GM18508 (cell line): ENCODE data around the gene HOXC13.

Experiments used
- ATAC-seq: cut with Tn5 transposase; IDR thresholded peaks from one replicate; pipeline ENCODE4 v1.9.1; 2021; ENCODE audit warnings: moderate number of reproducible peaks; ENCODE audit not compliant: insufficient read depth, unreplicated experiment

The HOXC13 gene

DNA sequence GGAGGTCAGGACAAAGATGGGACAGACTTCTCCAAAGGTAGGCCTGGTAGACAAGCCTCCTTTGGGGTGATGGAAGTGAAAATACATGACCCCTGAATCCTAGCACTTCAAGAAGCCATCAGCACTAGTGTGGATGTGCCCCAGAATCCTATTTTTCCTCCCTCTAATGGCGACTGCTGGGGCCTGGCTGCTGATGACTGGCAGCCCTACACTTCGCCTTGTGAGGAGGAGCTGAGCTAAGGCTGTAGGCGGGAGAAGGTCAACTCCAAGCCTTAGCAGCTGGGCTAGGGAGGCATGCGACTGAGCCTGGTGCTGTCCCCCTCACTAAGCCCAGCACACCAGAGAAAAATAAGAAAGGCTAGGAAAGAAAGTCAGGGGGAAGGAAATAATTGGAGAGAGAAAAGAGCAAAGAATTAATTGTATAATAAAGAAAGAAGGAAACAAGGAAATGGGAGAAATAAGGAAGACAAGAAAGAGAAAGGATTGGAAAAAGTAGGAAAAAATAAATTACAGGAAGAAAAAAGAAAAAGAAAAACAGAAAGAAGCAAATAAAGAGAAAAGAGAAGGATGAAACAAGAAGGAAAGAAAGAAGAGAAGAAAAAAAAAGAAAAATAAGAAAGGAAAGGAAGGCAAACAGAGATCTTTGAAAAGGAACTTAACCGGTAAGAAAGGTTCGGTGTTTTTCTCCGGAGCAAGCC is 41.6 kb downstream of the HOXC13 start:
- no peak for ATAC-seq

GRCh38 chr12:53980802-53981496 is 42.3 kb downstream of the HOXC13 start:
- no peak for ATAC-seq

DNA sequence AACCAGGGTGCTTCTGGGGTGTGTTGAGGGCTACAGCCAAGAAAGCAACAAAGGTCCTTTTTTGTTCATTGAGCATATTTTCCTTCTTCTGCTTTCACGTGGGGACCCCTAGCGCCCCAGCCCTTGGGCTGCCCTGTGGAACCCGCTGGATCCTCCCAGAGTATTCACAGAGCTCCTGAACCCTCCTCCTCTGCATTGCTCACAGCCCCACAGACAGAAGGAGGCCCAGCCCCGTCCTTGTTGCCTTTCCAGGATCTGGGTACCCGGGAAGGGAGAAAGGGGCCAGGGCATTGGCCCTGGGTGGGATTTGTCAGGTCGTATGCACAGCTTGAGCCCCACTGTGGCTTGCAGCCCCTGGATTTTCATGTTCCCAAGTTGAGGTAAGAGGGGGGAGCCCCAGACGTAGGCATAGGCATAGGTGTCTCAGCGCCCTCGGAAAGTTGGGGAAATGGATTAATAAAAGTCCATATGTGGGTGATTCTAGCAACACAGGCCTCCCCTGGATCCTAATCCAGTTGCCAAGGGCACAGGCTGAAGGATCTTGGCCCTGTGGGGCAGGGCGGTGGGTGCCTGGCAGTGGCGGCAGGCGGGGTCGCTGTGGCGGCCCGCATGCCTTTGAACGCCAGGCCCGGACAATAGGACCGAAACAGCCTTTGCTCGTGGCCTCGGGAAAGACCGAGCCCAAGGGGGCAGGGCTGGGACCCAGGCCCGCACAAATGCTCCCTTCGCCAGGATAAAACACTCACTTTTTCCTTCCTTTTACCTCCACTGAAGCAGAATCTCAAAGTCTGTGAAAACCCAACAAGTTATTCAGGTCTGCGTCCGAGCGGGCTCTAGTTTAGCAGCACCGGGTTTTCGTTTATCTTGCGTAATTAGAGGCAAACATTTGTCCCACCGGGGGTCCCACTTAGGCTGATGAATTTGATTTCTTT is 43.3 kb downstream of the HOXC13 start:
- ATAC-seq: no peak

GRCh38 chr12:53982648-53983567 is 44.3 kb downstream of the HOXC13 start:
- no peak for ATAC-seq

- no peak for ATAC-seq
These were observed 44.9 kb downstream of the HOXC13 start for GRCh38 chr12:53983568-53983949.

GRCh38 chr12:53983950-53984572 is 45.4 kb downstream of the HOXC13 start:
- no peak for ATAC-seq

- ATAC-seq: no peak
These were observed 46.5 kb downstream of the HOXC13 start, which contains the start of gene HOXC10 for GRCh38 chr12:53984901-53985691. HOXC10 (plus strand) TSS chr12:53985146; CDS start chr12:53985260, 114 bp downstream.

DNA sequence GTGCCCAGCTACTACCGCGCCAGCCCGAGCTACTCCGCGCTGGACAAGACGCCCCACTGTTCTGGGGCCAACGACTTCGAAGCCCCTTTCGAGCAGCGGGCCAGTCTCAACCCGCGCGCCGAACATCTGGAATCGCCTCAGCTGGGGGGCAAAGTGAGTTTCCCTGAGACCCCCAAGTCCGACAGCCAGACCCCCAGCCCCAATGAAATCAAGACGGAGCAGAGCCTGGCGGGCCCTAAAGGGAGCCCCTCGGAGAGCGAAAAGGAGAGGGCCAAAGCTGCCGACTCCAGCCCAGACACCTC is 47.0 kb downstream of the HOXC13 start:
- no peak for ATAC-seq

GRCh38 chr12:53985994-53986685 is 47.5 kb downstream of the HOXC13 start:
- no peak for ATAC-seq

DNA sequence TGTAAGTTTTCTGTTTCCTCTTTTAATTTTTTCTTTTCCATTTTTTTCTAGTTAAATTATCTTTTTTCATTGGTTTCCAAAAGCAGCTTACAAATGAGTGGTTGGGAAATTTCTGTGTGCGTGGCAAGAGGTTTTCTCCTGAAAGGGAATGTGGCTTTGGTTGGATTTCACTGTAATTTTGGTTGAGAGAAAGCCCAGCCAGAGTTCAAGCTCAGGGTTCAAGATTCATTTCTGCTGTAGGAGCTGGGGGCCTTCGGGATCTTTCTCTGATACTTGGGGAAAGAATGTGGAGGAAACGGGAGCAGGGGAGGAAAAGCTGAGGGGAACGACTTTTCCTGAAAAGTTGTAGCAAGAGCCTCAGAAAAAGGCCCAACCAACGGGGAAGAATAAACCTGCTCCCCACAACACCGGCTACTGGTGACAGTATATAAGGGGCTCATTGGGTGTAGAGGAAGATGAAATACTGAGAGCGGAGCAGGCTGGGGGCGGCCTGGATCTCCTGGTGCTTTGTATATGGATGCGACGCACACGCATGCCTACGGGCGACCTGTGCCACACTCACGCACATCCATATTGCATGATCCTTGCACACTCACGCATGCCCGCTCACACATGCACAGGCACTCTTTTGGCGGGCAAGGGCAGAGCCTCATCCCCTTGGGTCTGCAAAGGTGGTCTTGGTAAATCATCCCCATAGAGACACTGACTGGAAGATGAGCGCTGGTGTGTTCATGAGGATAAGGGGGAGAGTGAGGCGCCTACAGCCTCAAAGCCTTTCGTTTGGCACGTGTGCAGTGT is 48.3 kb downstream of the HOXC13 start:
- ATAC-seq: no peak

- no peak for ATAC-seq
These were observed 49.2 kb downstream of the HOXC13 start for GRCh38 chr12:53987787-53988230.

DNA sequence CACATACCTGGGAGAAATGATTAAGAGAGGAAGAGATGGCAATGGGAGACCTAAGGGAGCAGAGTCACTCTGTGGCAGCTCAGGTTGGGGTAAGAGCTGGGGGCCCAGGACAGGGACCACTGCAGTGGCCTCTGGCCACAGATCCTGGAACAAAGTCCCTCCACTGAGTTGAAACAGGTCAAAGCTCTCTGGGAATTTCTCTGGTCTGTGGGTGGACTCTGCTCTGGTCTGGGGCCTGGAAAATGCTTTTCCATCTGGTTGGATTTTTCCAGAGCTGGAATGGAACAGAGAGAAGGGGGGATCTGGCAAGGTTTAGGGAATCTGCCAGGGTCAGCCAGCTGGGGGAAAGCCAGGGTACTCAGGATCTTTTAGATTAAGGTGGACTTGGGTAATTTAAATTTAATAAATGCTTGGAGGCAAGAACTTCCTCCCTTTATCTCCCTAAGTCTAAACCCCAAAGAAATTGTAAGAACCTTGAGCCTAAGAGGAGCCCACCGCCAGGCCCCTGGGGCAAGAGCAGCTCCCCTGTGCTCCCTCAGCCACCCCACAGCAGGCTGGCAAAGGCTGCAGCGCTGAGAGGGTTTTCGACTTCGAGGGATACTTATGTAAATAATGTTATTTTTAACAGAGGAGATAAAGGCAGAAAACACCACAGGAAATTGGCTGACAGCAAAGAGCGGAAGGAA is 50.1 kb downstream of the HOXC13 start:
- no peak for ATAC-seq

GRCh38 chr12:53989227-53990113 is 50.8 kb downstream of the HOXC13 start:
- ATAC-seq: no peak

DNA sequence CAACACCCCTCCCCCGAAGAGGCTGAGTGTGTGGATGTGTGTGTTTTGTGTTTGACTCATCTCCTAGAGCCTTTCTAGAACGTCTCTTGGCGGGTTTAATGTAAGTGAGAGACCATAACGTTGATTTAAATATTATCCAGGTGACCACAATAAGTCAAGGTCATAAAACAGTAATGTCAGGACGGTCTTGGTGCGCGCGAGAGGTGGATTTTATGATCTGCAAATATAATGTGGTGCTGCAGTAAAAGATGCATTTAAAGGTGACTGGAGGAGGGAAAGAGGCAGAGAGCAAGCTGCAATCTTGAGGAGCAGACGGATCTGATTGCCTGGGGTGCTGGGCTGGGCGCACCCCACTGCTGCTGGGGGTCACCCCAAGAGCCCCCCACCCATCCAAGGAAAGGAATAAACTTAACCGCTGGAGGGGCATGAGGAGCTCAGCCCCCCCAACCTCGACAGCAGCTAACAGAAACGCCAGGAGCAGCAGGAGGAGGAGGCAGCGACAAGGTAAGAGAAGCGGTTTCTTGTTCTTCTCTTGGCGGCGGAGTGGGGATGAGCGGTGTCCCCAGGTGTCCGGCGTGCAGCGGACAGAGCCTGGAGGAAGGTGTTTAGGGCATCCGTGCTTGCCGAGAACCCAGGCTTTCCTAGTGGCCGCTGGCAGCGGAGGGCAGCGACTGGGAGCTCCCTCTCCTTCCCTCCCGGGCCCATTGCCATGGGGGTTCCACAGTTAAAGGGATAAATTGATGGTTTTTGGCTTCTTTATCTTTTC is 51.9 kb downstream of the HOXC13 start:
- ATAC-seq: no peak

DNA sequence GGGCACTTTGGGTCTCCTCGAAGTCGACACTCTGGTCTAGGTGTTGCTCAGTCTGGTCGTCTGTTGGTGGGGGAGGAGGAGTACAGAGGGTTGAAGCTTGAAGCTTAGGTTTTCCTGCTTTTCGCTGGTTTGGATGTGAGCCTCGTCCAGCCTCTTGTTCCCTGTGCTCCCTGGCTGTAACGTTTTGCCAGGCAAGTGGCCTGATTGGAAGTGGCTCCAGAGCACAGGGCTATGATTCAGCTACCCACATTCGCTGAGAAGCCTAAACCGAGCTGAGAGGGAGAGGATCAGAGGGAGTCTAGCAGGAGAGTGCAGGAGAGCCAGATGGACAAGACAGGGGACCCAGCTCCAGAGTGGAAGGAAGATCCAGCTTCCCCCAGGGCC is 52.4 kb downstream of the HOXC13 start:
- ATAC-seq: no peak
